NCI-H510A (cell line): ENCODE data around the gene RNF144A.

ENCODE experiments used
- DNase-seq: peaks from one replicate; lab custom pipeline; 2025; lab: John Stamatoyannopoulos, UW

RNF144A gene

GRCh38 chr2:6947929-6948676 lies 30.9 kb downstream of the RNF144A start:
- no peak for DNase-seq

DNA sequence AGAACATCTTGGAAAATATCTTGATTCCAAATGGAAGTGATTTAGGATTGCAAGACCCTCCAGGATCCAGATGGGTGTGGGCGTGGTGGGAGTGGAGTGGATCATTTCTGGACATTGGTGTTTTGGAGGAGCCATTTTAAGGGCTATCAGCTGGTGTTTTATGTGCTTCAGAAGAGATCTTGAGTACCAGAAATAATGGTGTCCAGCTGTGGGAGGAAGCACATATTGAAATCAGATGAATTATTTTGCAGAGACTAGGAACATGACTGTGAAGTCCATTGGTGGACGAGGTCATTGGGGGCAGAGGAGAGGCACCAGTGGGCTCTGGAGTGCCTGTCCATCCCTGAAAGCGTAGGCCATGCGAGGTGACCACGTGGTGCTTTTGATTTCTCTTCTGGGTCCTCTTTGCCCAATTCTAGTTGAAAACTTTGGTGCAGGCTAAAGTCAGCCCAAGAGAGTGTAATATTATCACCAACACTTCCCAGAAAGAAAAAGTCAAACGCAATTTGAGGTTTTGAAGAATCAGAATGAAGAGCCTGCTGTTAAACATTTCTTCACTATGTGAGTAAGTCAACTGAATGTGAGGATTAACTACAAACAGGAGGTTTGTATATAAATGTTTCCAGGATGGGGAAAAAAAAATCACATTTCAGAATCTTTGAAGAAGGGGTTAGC lies 31.6 kb downstream of the RNF144A start:
- DNase-seq: no peak

DNA sequence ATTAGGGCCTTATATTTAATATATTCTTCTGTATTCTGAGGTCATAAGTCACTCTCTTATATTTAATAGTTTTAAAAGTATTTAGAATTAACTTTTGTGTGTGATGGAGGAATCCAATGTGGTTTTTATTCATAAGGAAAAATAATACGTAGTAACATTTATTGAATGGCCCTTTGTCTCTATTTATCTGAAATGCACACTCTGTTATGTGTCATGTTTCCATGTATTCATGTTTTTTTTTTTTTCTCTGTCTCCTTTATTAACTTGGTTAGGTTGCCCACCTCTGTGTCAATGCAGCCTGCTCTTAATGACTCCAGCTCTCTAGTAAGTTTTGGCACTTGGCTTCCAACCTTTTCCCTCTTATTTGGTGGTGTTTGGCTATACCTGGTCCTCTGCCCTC lies 33.8 kb downstream of the RNF144A start:
- DNase-seq: no peak

DNA sequence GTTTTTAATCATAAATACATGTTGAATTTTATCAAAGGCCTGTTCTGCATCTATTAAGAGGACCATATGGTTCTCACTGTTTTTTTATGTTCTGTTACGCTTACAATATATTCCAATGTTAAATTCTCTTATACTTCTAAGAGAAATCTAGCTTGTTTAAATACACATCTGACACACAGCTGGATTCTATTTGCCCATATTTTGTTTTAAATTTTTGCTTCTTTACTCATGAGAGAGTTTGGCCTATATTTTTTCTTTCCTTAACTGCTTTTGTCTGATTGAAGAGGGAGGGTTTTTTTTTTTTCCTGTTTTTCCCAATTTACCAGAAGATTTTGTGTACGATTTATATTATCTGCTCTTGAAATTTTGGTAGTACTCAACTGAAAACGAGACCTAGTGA lies 34.9 kb downstream of the RNF144A start:
- DNase-seq: no peak

GRCh38 chr2:6954586-6954985 lies 37.4 kb downstream of the RNF144A start:
- DNase-seq: no peak

DNA sequence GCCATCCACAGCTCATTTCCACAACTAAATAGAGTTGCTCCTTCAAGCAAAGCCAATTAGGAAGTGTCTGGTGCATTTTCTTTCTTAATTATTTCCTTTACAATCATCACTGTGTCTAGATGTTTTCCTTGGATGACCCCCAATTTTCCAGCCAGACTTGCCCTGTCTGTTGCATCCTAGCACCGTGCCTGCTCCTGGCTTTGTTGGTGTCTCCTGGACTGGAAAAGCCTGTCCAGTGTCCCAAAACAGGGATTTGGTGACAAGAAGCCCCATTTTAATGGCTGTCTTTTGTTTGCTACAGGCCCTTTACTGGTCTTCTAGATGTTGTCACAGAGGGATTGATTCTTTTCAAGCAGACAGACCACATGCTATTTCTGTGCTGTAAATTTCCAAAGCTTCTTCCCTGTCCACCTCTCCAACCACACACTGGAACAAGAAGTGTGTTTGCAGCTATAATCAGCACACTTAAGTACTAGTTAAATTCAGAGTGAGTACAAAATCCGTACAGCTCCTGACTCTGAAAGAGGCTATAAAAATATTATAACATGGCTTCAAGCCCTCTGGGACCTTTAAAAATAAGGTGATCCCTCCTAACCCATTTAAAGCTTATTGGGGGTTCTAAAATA lies 38.4 kb downstream of the RNF144A start:
- DNase-seq: no peak

GRCh38 chr2:6956566-6956965 lies 39.4 kb downstream of the RNF144A start:
- no peak for DNase-seq

DNA sequence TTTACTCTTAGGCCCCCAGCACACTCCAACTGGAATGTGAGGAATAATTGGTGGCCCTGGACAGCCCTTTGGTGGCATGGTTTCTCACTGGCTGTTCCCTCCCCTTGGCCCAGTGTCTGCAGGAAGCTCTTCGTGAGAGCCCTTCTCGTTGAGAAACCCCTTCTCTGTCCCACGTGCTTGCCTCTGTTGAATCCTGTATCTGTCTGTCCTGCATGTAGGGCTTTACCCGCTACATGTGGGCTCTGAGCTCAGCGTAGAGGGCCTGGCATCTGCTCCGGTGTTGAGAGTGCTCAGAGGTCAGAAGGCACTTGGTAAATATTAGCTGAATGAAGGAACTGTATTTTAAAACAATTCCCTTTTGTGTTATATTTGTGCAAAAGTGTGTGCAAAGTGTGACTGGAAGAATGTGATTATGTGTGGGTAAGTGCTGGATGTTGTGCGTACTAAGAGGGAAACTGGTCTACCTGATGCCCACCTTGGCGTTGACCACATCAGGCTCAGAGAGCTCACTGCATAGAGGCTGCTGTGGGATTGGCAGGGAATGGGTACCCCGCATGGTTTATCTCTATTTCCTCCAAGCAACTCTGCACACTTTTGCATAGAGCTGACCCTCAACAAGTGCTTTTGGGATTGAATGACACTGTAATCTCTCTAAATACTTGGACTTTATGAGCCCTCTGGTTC lies 40.0 kb downstream of the RNF144A start:
- DNase-seq: no peak

- no peak for DNase-seq
These were observed 40.9 kb downstream of the RNF144A start for GRCh38 chr2:6957910-6958615.

DNA sequence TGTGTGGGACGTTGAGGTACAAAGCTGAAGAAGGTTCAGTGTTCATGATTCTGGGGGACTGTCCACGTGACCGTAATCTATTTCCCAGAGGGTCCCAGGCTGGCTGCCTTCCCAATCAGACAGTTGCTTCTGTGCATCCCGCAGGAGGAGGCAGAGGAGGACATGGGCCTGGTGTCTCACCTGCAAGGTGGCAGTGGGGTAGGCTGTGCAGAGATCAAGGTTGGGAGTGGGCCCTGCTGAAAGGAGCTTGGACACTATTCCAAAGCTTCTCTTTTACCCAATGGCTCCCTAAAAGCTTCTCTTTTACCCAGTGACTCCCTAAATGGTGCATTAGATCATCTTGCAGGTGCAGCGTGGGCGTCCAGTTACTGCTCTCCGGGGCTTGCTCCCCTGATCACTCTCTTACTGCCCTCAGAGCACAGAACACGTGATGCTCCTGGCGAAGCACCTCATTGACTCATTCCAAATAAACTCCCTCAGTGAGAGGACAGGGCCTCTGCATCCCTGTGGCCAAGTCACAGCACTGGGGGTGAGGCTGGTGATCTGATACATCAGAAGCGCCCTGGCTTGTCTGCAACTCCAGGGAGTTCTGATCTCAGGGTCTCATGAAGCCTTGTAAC lies 41.5 kb downstream of the RNF144A start:
- DNase-seq: no peak

- DNase-seq: no peak
These were observed 42.5 kb downstream of the RNF144A start for GRCh38 chr2:6959751-6960150.

GRCh38 chr2:6960659-6961058 lies 43.4 kb downstream of the RNF144A start:
- DNase-seq: no peak

- DNase-seq: no peak
These were observed 46.5 kb downstream of the RNF144A start for GRCh38 chr2:6963727-6964126.

DNA sequence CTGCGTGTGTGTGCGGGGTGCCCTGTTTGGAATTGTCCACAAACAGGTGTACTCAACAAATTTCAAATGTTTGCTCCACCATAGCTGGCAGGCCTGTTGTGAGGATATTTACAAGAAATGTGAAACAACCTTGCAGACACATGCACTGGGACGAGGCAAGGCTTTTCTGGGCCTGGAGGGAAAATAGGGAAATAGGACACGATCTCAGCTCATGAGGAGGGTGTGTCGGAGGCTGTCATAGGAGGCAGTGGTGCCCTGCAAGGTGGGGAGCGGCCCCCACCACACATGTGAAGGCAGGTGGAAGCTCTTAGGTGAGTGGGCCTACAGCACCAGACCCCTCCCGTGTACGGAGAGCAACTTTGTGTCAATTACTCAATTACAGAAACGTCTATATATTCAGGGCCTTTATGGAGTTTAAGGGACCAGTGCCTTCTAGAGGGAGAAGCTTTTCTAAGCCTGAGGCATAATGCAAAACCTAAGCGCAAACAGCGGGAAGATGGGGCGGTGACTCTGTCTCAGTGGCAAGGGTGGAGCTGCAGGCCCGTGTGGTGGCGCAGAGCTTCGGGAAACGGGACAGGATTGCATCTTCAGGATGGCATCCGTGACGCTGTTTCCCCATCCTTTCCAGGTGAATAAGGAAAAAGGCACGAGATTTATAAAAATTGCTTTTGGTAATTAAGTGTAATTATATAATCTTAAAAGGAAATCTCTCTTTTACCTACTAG lies 48.0 kb downstream of the RNF144A start:
- no peak for DNase-seq

DNA sequence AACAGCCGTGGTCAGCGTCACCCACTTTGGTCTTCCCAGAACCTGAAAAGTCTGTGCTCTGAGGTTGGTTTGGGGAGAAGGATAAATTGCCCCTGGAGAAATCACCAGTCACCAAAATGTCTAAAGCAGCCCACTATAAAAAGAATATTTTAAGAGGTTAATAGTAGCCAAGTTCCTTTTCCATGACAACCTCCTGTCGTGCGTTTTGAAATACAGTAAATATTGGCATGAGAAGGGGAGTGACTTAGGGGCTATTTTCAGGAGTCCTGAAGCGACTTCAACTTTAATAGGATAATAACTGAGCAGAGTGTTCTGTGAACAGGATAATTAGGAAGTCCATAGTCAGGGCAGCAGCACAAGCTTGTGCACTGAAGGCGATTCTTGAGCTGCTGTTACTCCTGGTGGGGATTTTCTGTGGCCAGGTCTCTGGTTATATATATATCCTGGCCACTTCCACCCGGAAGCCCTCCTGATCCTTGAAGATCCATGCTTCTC lies 49.3 kb downstream of the RNF144A start:
- DNase-seq: no peak

DNA sequence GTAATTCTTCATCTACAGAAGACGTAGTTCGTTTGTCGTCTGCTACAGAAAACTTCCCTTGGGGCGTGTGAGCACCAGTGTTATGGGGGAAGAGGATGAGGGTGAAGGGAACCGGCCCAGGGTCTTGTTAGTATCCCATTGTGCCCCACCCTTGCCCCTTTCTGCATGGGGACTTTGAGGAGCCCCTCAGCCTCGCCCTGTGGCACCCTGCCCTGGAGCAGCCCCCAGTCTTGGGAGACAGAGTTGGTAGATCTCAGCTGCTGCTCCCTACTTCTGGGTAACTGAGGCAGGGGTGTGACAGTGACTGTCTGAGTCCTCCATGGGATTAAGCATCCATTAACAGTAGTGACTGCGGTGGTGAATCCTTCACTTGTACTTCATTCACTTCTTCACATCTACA lies 50.1 kb downstream of the RNF144A start:
- no peak for DNase-seq

GRCh38 chr2:6968319-6969100 lies 51.3 kb downstream of the RNF144A start:
- DNase-seq: no peak

- no peak for DNase-seq
These were observed 53.3 kb downstream of the RNF144A start for GRCh38 chr2:6970551-6970950.

DNA sequence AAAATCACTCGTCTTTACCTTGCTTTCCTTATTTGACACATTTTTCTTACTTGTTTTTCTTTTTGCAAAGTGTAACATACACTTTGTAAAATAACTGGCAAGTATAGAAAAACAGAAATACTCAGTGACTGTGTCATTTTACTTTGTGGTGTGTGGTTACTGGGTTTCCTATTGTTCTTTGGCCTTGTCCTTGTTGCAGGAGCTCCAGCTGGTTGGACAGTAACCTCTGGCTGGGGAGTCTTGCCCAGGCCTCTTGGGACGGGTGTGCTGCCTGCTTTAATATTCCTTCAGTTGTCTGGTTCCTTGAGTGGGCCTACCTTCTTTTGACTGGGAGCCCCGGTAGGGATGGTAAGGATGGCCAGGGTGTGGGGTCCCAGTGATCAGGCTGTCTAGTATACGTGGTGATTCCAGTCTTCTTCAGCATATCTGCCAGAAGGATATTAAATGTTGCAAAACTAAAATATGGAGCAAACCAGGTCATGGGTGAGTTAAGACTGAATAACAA lies 53.8 kb downstream of the RNF144A start:
- DNase-seq: no peak

GRCh38 chr2:6971502-6971901 lies 54.3 kb downstream of the RNF144A start:
- no peak for DNase-seq
